HG03064 (cell line): ENCODE measurements around the gene DPYD.
"Not testable (repeated sequence)": the region's sequence is repeated elsewhere in the genome, so short reads cannot be mapped to it uniquely, and the experiment has no call there.

Source experiments
- ATAC-seq: cut with Tn5 transposase; IDR thresholded peaks from one replicate; pipeline ENCODE4 v1.9.1; 2021; ENCODE audit warnings: low read depth; ENCODE audit not compliant: unreplicated experiment

The DPYD gene

GRCh38 chr1:97252925-97253324 is 667.9 kb downstream of the DPYD start:
- no peak for ATAC-seq

- no peak for ATAC-seq
Measured at GRCh38 chr1:97252076-97252475, 668.8 kb downstream of the DPYD start.

GRCh38 chr1:97247196-97247595 is 673.6 kb downstream of the DPYD start:
- no peak for ATAC-seq

DNA sequence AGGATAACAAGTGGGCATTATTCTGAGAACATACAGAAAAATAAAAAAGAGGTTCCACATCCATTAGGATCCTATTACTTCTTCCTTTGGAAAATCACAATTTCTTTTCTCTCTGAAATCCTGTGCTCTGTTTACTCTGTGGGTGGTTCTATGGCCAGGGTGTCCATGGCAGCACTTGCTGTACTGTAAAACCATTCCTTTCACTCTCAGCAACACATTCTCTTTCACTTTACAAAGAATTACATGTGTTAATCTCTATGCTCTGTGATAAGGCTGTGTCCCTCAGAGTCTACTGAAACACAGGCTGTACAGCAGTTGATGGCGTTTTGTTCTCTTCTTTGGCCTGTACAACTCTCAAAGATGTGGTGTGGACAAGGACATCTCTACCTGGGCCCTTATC is 675.2 kb downstream of the DPYD start:
- ATAC-seq: no peak

GRCh38 chr1:97245026-97245425 is 675.8 kb downstream of the DPYD start:
- ATAC-seq: no peak

- no peak for ATAC-seq
Measured at GRCh38 chr1:97243973-97244560, 676.8 kb downstream of the DPYD start.

DNA sequence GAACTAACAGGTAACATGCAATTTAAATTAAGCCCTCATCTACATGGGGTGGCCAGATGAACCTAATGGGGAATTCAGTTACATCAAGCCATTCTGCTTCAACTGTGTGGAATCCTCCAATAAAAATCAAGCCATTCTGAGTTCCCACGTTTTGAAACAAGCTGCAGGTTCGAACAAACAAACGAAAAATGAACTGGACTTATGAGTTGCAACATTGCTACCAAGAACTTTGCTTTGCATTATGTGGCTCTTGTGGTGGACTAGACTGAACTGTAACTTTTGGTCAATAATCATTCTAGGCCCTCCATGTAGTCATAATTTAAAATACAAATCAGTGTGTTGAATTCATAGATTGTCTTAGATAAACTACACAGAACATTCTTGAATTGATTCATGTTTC is 682.0 kb downstream of the DPYD start:
- ATAC-seq: no peak

- not testable (repeated sequence) for ATAC-seq
Measured at GRCh38 chr1:97231354-97231753, 689.5 kb downstream of the DPYD start.

- no peak for ATAC-seq
Measured at GRCh38 chr1:97212671-97213070, 708.2 kb downstream of the DPYD start.

GRCh38 chr1:97210307-97210706 is 710.5 kb downstream of the DPYD start:
- ATAC-seq: no peak

DNA sequence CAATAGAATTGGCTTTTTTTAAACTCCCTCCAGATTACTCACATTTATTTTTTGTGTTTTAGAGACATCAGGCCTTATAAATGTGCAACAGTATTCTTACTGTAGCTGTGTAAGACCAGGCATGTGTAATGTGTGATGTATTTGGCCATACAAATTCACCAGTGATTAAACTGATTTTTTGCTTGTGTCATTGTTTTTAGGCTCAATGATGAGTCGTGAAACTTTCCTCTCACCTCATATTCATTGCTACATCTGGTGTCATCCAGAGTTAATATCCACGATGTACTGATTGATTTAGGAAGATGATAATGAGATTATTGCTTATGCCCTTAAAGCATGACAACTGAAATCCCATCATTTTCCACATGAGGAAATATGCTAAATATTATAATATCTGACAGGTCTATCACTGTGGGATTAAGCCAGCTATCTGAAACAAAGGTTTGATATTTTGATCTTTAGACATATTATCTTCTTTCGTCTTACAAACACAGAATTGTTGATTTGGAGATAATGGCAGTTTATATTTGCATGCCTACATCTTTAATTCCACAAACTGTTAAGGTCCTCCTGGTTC is 711.4 kb downstream of the DPYD start:
- no peak for ATAC-seq

GRCh38 chr1:97207868-97208267 is 713.0 kb downstream of the DPYD start:
- ATAC-seq: no peak

DNA sequence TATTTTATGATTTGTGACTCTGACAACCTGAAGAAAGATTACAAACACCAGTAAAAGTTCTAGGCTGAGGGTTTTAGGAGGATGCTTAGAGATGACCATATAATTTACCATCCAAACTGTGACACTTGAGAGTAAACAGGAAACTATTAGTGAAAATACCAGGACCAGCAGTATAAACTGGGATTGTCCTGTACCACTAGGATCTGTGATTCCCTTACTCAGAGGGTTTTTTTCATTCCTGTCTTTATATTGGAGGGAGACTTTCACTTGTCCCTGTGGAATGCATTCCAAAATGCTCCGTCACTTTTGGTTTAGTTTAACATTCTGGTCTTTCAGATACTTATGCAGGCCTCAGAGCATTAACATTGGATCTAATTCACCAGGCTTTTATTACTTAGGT is 716.4 kb downstream of the DPYD start:
- no peak for ATAC-seq

DNA sequence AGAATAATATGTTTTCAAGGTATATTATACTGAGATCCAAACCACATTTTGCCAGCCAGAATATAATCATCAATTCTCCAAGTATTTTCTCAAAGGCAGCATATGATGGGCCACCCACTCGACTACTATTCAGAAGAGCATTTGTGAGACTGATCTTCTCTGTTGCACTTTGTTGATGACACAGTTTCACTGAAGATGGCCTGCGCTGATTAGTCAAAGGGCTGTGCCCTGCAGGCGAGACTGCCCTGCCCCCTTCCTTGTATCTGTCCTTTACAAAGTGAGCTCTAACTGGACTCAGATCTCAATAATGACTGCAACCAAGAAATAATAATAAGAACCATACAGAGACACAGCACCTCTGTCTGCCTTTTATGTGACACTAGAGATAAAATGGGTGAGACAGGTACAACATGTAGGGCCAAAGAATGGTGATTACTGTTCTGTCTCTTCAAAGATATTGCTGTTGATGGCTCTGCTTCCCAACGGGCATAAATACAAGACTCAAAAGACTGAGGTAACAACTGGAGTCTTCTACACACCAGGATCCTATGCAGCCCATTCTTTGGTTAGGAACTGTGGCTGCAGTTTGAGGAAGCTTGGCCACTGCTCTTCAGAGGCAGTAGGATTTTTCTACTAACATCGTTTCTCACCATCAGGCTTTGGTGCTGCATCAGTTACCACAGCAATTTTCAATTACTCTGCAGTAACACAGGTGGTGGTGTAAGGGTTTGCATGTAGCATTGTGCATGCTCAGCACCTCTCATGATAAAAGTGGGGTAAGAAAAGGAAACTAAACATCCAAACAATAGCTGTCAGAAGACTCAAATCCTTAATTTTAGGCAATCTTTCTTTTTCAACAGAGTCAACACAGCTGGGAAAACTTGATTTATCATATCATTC is 718.1 kb downstream of the DPYD start:
- ATAC-seq: no peak

DNA sequence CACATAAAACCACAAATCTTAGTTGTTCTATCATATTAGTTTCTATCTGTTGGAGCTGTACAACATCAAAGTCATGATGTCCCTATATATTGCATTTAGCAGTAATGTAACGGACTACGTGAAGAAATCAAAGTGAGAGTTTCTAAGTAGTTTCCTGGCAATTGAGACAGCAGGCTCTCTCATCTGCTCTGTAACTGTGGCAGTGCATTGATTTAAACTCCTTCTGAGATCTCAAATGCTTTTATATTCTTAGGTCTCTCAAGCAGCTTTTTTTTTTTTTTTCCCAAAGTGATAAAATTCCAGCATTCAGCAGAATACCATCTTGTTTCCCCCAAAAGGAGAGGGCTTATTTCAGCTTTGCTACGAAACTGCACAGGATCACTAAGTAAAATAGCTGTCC is 719.2 kb downstream of the DPYD start:
- ATAC-seq: no peak

DNA sequence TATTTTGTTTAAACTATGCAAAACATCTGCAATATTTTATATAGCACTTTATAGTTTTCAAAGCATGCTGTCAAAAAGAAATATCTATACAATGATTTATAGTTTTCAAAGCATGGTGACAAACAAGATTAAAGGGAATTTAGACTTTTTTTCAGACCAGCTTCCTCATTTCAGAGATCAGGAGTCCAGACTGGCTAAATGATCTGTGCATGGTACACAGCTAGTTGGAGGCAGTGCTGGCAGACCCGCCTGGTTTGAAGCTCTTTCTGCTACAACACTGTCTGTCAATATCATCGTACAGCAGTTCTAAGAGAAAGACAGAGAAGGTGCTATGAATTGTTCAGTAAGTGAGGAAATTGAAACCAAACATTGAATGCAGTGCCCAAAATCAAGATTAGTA is 720.2 kb downstream of the DPYD start:
- ATAC-seq: no peak

DNA sequence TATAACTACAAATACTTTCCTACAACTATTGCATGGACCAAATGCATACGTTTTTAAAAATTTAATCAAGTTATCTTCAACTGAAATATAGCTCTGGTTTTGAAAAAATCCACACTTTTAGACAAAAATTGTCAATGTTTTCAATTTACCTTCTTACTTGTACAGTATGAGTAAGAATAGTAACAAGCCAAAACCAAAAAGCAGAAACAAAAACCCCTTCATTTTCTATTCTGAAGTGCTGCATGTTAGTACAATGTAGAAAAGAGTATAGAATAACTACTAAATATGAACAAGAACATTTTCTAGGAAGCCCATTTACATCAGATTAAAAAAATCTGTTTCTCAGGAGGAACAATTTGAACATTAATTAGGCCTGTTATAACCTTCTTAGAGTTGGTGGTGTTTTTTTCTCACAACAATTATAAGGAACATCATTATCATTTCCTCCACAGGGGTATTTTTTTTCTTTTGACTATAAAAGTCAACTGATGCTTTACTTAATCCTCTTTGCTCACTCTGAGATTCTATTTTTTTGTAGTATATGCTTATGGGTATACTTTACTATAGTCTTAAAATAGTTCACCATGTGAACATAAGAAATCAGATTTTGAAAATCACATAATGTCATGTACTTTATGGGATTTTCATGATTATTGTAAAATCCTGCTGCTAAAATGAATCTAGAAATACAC is 723.9 kb downstream of the DPYD start:
- no peak for ATAC-seq

DNA sequence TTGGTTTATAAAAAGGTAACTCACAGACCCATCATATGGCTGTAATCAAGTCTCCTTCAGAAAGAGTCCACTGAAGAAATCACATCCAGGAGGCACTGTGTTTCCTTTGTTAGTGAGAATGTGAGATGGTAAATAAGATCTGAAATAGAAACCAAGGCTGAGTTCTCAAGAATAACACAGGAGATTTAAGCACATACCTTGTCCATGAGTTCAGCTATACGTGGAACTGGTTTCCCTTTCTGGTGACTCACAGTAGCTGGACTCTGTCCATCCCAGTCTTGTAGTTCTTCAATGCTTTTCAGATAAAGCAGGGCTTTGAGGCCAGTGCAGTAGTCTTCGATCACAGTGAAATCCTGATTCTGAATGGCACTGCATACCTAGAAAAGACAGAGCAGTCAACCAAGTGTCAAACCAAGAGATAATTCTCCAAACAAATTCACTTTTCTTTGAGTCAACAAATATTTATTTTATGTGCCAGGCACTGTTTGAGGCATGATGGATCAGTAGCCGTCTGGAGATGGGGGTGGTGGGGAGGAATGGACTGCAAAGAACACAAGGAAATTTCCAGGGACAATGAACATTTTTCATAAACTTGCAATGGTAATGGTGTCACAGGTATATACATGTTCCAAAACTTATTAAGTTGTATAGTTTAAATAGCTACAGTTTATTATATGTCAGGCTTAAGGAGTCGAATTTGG is 727.8 kb downstream of the DPYD start:
- no peak for ATAC-seq

GRCh38 chr1:97190326-97190725 is 730.5 kb downstream of the DPYD start:
- ATAC-seq: no peak

GRCh38 chr1:97186381-97186780 is 734.5 kb downstream of the DPYD start:
- ATAC-seq: no peak
